GM18861 (cell line): ENCODE data around the gene SEL1L3.
A peak's percentile ranks its signal among the peaks of the same experiment; 100 is the strongest.

Experiments used
- ATAC-seq: cut with Tn5 transposase; IDR thresholded peaks from one replicate; pipeline ENCODE4 v1.9.1; 2021; ENCODE audit not compliant: unreplicated experiment

SEL1L3 gene

GRCh38 chr4:25857403-25857802 lies 5.4 kb downstream of the SEL1L3 start:
- no peak for ATAC-seq

- ATAC-seq, result no peak
Observed at GRCh38 chr4:25856756-25857155, 6.0 kb downstream of the SEL1L3 start.

- no peak for ATAC-seq
Observed at GRCh38 chr4:25852103-25852502, 10.7 kb downstream of the SEL1L3 start.

GRCh38 chr4:25847329-25847728 lies 15.5 kb downstream of the SEL1L3 start:
- no peak for ATAC-seq

GRCh38 chr4:25845841-25846653 lies 16.7 kb downstream of the SEL1L3 start:
- no peak for ATAC-seq

- no peak for ATAC-seq
Observed at GRCh38 chr4:25844961-25845712, 17.7 kb downstream of the SEL1L3 start.

- ATAC-seq, result peak; percentile 35
Observed at GRCh38 chr4:25843340-25844097, 19.3 kb downstream of the SEL1L3 start.

GRCh38 chr4:25842229-25842845 lies 20.5 kb downstream of the SEL1L3 start:
- peak; percentile 61 for ATAC-seq

GRCh38 chr4:25839687-25840086 lies 23.1 kb downstream of the SEL1L3 start:
- no peak for ATAC-seq

- no peak for ATAC-seq
Observed at GRCh38 chr4:25839233-25839632, 23.6 kb downstream of the SEL1L3 start.

- ATAC-seq, result no peak
Observed at GRCh38 chr4:25838526-25838925, 24.3 kb downstream of the SEL1L3 start.

- ATAC-seq, result no peak
Observed at GRCh38 chr4:25837107-25837506, 25.7 kb downstream of the SEL1L3 start.

GRCh38 chr4:25835384-25835783 lies 27.4 kb downstream of the SEL1L3 start:
- peak; percentile 67 for ATAC-seq

GRCh38 chr4:25834411-25835107 lies 28.2 kb downstream of the SEL1L3 start:
- ATAC-seq, result no peak

GRCh38 chr4:25830548-25830947 lies 32.2 kb downstream of the SEL1L3 start:
- ATAC-seq, result no peak

GRCh38 chr4:25827897-25828296 lies 34.9 kb downstream of the SEL1L3 start:
- no peak for ATAC-seq

- ATAC-seq, result no peak
Observed at GRCh38 chr4:25827373-25827772, 35.4 kb downstream of the SEL1L3 start.

- ATAC-seq, result no peak
Observed at GRCh38 chr4:25826074-25826752, 36.6 kb downstream of the SEL1L3 start.

- no peak for ATAC-seq
Observed at GRCh38 chr4:25823632-25824031, 39.2 kb downstream of the SEL1L3 start.

- no peak for ATAC-seq
Observed at GRCh38 chr4:25821899-25822298, 40.9 kb downstream of the SEL1L3 start.
